ENCODE results near the gene MGAT5B.

MGAT5B gene

DNA sequence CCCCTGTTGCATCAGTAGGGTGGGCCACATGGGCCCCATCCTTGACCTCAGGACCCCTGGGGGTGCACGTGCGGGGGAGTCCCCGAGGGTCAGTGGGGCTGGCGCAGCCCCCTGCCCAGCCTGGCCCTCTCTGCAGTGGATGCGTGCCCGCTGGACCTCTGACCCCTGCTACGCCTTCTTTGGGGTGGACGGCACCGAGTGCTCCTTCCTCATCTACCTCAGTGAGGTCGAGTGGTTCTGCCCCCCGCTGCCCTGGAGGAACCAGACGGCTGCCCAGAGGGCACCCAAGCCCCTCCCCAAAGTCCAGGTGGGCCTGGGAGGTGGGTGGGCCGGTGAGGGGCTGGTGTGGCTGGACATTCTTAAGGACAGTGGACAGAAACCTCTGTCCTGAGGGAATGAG lies 35.9 kb downstream of the MGAT5B start:
- H3K36me3 ChIP-seq (ENCODE audit: control insufficient read depth, low read length), result no peaks in the 10 kb centered on the region

DNA sequence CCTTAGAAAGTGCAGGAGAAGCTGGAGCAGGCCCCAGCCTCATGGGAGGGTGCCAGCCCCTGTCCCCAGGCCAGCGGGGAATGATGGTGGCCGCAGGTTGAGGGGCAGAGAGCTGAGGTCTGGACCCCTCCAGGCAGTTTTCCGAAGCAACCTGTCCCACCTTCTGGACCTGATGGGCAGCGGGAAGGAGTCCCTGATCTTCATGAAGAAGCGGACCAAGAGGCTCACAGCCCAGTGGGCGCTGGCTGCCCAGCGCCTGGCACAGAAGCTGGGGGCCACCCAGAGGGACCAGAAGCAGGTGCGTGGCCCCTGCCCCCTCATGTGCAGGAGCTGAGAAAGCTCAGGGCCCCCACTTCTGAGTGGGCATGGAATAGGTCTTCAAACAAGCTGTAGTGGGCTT lies 36.8 kb downstream of the MGAT5B start:
- no peaks in the 10 kb centered on the region for H3K9me2 ChIP-seq (replicated peaks; ENCODE audit: control insufficient read depth, low read length)
- H3F3A ChIP-seq (ENCODE audit: control insufficient read depth, insufficient read depth), result no peaks in the 10 kb centered on the region
- no peaks in the 10 kb centered on the region for H4K20me1 ChIP-seq (ENCODE audit: control insufficient read depth, insufficient read depth, low read depth, low read length)
- H3K4me2 ChIP-seq (ENCODE audit: low read length), result no peak overlapping the region
- H3K79me2 ChIP-seq (ENCODE audit: control insufficient read depth, low read length), result no peaks in the 10 kb centered on the region
- H3K9me3 ChIP-seq (ENCODE audit: control insufficient read depth, insufficient read depth, low read length), result no peaks in the 10 kb centered on the region
- no peak for TF ChIP-seq EZH2phosphoT487 (IDR thresholded peaks at IDR 0.05; ENCODE audit: borderline replicate concordance, low read length)
- TF ChIP-seq, protein P1, sequence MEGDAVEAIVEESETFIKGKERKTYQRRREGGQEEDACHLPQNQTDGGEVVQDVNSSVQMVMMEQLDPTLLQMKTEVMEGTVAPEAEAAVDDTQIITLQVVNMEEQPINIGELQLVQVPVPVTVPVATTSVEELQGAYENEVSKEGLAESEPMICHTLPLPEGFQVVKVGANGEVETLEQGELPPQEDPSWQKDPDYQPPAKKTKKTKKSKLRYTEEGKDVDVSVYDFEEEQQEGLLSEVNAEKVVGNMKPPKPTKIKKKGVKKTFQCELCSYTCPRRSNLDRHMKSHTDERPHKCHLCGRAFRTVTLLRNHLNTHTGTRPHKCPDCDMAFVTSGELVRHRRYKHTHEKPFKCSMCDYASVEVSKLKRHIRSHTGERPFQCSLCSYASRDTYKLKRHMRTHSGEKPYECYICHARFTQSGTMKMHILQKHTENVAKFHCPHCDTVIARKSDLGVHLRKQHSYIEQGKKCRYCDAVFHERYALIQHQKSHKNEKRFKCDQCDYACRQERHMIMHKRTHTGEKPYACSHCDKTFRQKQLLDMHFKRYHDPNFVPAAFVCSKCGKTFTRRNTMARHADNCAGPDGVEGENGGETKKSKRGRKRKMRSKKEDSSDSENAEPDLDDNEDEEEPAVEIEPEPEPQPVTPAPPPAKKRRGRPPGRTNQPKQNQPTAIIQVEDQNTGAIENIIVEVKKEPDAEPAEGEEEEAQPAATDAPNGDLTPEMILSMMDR (IDR thresholded peaks at IDR 0.05; ENCODE audit: low read depth, low read length, poor library complexity, severe bottlenecking), result no peak
- no peaks in the 10 kb centered on the region for H3K36me3 ChIP-seq (ENCODE audit: control insufficient read depth, low read length)
- no peaks in the 10 kb centered on the region for H3K27me3 ChIP-seq (ENCODE audit: control insufficient read depth, low read length)
- no peaks in the 10 kb centered on the region for H3K4me1 ChIP-seq (ENCODE audit: control insufficient read depth, low read length)
- H3K4me3 ChIP-seq (ENCODE audit: low read length), result no peak overlapping the region
- no peak overlapping the region for H3K27ac ChIP-seq (ENCODE audit: low read depth, low read length)

More for the DNA sequence above, 35.9 kb downstream of the MGAT5B start:
- Histone ChIP-seq H3K4me2 (ENCODE audit: low read length) (no peak overlapping the region), H3F3A (ENCODE audit: control insufficient read depth, insufficient read depth) (no peaks in the 10 kb centered on the region), H3K4me1 (ENCODE audit: control insufficient read depth, low read length) (no peaks in the 10 kb centered on the region), H3K9me2 (replicated peaks; ENCODE audit: control insufficient read depth, low read length) (no peaks in the 10 kb centered on the region), H3K27ac (ENCODE audit: low read depth, low read length) (no peak overlapping the region), H4K20me1 (ENCODE audit: control insufficient read depth, insufficient read depth, low read depth, low read length) (no peaks in the 10 kb centered on the region), H3K27me3 (ENCODE audit: control insufficient read depth, low read length) (no peaks in the 10 kb centered on the region), H3K9me3 (ENCODE audit: control insufficient read depth, insufficient read depth, low read length) (no peaks in the 10 kb centered on the region), H3K4me3 (ENCODE audit: low read length) (no peak overlapping the region), H3K79me2 (ENCODE audit: control insufficient read depth, low read length) (no peaks in the 10 kb centered on the region)
- TF ChIP-seq EZH2phosphoT487 (IDR thresholded peaks at IDR 0.05; ENCODE audit: borderline replicate concordance, low read length), result no peak
- TF ChIP-seq, protein P1 (IDR thresholded peaks at IDR 0.05; ENCODE audit: low read depth, low read length, poor library complexity, severe bottlenecking), result no peak

DNA sequence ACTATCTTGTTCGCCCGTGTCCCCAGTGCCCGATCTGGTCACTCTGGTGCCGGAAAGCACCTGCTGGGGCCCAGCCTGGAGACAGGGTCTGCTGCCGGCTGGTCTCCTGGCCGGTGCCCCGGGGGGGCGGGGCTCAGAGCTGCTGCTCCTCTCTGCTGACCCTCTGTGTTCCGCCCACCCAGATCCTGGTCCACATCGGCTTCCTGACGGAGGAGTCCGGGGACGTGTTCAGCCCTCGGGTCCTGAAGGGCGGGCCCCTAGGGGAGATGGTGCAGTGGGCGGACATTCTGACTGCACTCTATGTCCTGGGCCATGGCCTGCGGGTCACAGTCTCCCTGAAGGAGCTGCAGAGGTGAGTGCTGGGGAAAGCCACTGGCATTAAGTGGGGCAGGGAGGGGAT lies 37.6 kb downstream of the MGAT5B start:
- H3K4me3 ChIP-seq (ENCODE audit: low read length), result no peak overlapping the region
- no peaks in the 10 kb centered on the region for H3K79me2 ChIP-seq (ENCODE audit: control insufficient read depth, low read length)
- no peaks in the 10 kb centered on the region for H3K9me2 ChIP-seq (replicated peaks; ENCODE audit: control insufficient read depth, low read length)
- no peaks in the 10 kb centered on the region for H3K4me1 ChIP-seq (ENCODE audit: control insufficient read depth, low read length)
- no peak overlapping the region for H3K27ac ChIP-seq (ENCODE audit: low read depth, low read length)
- H3K36me3 ChIP-seq (ENCODE audit: control insufficient read depth, low read length), result no peaks in the 10 kb centered on the region
- no peak overlapping the region for H3K4me2 ChIP-seq (ENCODE audit: low read length)
- no peaks in the 10 kb centered on the region for H4K20me1 ChIP-seq (ENCODE audit: control insufficient read depth, insufficient read depth, low read depth, low read length)
- H3F3A ChIP-seq (ENCODE audit: control insufficient read depth, insufficient read depth), result no peaks in the 10 kb centered on the region
- no peak for TF ChIP-seq EZH2phosphoT487 (IDR thresholded peaks at IDR 0.05; ENCODE audit: borderline replicate concordance, low read length)
- TF ChIP-seq, protein P1 (IDR thresholded peaks at IDR 0.05; ENCODE audit: low read depth, low read length, poor library complexity, severe bottlenecking), result no peak
- H3K9me3 ChIP-seq (ENCODE audit: control insufficient read depth, insufficient read depth, low read length), result no peaks in the 10 kb centered on the region
- H3K27me3 ChIP-seq (ENCODE audit: control insufficient read depth, low read length), result no peaks in the 10 kb centered on the region

DNA sequence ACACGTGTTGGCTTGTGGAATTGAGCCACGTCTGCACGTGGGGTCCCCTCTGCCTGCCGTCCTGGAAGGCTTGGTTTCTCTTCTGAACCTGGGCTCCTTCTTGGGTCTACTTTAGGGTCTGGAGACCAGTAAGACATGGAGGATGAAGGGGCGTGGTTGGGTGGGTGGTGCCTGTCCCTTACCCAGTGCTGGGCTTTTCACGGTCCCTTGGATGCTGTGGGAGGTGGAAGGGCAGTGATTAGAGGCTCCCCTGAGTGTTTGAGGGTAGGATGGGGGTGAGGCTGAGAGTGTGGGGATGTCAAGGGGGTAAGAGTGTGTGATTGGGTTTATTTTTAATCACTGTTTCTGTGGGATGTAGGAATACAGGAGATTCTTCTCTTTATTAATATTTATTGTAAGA lies 38.3 kb downstream of the MGAT5B start:
- Histone ChIP-seq H4K20me1 (ENCODE audit: control insufficient read depth, insufficient read depth, low read depth, low read length) (no peaks in the 10 kb centered on the region), H3K4me2 (ENCODE audit: low read length) (no peak overlapping the region), H3F3A (ENCODE audit: control insufficient read depth, insufficient read depth) (no peaks in the 10 kb centered on the region), H3K36me3 (ENCODE audit: control insufficient read depth, low read length) (no peaks in the 10 kb centered on the region), H3K27ac (ENCODE audit: low read depth, low read length) (no peak overlapping the region), H3K27me3 (ENCODE audit: control insufficient read depth, low read length) (no peaks in the 10 kb centered on the region), H3K9me3 (ENCODE audit: control insufficient read depth, insufficient read depth, low read length) (no peaks in the 10 kb centered on the region), H3K79me2 (ENCODE audit: control insufficient read depth, low read length) (no peaks in the 10 kb centered on the region), H3K9me2 (replicated peaks; ENCODE audit: control insufficient read depth, low read length) (no peaks in the 10 kb centered on the region), H3K4me1 (ENCODE audit: control insufficient read depth, low read length) (no peaks in the 10 kb centered on the region), H3K4me3 (ENCODE audit: low read length) (no peak overlapping the region)
- TF ChIP-seq, protein P1 (IDR thresholded peaks at IDR 0.05; ENCODE audit: low read depth, low read length, poor library complexity, severe bottlenecking), result no peak
- TF ChIP-seq EZH2phosphoT487 (IDR thresholded peaks at IDR 0.05; ENCODE audit: borderline replicate concordance, low read length), result no peak

Measured in DOHH2 (cell line).